IMR-90 (cell line): ENCODE results near the gene ERGIC2.
A peak's percentile ranks its signal among the peaks of the same experiment; 100 is the strongest.

Source experiments
- CTCF ChIP-seq: conservative IDR thresholded peaks from 2 replicates; pipeline ENCODE4 v1.5.1; 2012; ENCODE audit warnings: mild to moderate bottlenecking, low read depth, low read length, improper control_type of control experiment
- MXI1 ChIP-seq: IDR thresholded peaks from 2 replicates; pipeline ENCODE4 v1.6.1; 2012; ENCODE audit warnings: low read depth, mild to moderate bottlenecking, low read length, moderate library complexity, borderline replicate concordance
- RAD21 ChIP-seq: IDR thresholded peaks from 2 replicates; pipeline ENCODE4 v1.6.1; 2012; ENCODE audit warnings: low read length, improper control_type of control experiment

- TF ChIP-seq CTCF (peak; percentile 67), MXI1 (no peak), RAD21 (peak; percentile 67)
Measured at GRCh38 chr12:29309320-29309902, 71.6 kb downstream of the ERGIC2 start.
